HAP-1 (cell line): ENCODE results near the gene SLC24A3.

Experiments used
- DNase-seq, 2 experiments: peaks; one replicate each; pipeline ENCODE4 v3.0.0-alpha.2; 2016 to 2020; ENCODE audit warnings: low spot score in 2 of 2
- H3K27me3 ChIP-seq: fragments of 250-450 bp; sonication (Bioruptor Pico); 2 replicates; pipeline ENCODE4 v1.5.1; 2020; ENCODE audit warnings: low read depth, mild to moderate bottlenecking, moderate library complexity
- H3K36me3 ChIP-seq: fragments of 250-450 bp; sonication (Bioruptor Pico); replicated peaks from 2 replicates; pipeline ENCODE4 v1.5.1; 2020; ENCODE audit warnings: mild to moderate bottlenecking
- H3K4me1 ChIP-seq: fragments of 250-450 bp; sonication (Bioruptor Pico); 2 replicates; pipeline ENCODE4 v1.5.1; 2020; ENCODE audit warnings: mild to moderate bottlenecking
- H3K4me3 ChIP-seq: fragments of 250-450 bp; sonication (Bioruptor Pico); 2 replicates; pipeline ENCODE4 v1.5.1; 2020; ENCODE audit warnings: mild to moderate bottlenecking, moderate library complexity
- H3K9me3 ChIP-seq: fragments of 250-450 bp; sonication (Bioruptor Pico); 2 replicates; pipeline ENCODE4 v1.5.1; 2020; ENCODE audit warnings: mild to moderate bottlenecking, moderate library complexity
- in situ Hi-C: fragments of 300-500 bp; cut with MboI; formaldehyde crosslinking; loops from 3 replicates; pipeline ENCODE4 v1.14.3; 2020; ENCODE audit warnings: low sequenced_read_pairs, inconsistent platforms, mixed read lengths

Gene SLC24A3

DNA sequence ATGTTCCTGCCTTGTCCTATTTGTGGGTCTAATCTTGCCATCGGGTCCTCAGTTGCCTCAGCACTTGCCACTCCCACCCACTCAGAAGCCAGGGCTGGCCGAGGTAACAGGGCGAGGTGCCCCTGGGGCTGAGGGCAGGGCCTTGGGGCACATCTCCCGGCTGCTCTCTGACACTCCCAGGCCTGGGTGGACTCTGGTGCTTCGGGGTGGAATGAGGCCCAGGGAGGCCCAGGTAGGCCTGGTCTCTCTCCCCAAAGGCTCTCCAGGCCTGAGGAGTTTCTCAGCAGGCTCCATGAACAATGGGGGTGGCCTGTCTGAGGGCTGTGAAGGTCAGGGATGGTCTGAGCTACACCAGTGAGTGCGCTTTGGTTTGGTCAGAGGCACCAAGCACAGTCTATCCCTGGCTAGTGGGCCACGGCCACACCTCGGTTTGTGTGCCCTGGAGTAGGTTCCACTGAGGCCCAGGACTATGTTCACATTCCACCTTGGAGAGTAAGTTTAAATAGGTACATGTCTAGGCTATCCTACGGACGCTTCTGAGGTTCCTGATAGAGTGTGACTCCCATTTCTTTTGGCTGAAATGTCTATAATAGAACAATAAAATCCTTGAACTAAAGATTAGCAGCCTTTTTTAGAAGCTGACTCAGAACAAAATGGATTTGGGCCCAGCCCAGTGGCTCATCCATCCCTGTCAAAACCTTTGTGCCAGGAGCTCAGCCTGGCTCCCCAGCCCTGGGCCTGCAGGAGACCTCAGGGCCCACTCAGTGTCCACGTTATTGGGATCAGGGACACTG is 78.8 kb downstream of the SLC24A3 start:
- Histone ChIP-seq H3K27me3 (no peaks in the 10 kb centered on the region), H3K4me1 (no peaks in the 10 kb centered on the region), H3K4me3 (no peak overlapping the region), H3K9me3 (no peaks in the 10 kb centered on the region), H3K36me3 (no peaks in the 10 kb centered on the region)
- no peak for DNase-seq
- in situ Hi-C loops: no loop called here

DNA sequence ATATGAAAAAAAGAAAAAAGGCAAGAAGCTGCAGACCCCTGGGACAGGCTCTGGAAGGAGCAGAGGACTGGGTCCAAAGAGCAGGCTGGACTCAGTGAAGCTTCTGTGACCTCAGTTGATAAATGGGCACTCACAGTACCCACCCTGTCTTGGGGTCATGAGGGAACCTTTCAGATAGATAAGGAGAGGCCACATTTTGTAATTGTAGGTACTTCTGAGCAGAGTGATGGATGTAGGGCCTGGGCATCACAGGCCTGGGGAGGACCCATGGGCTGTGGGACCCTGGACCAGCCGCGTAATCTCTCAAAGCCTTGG is 79.3 kb downstream of the SLC24A3 start:
- in situ Hi-C loops: no loop called here
- Histone ChIP-seq H3K4me1 (no peaks in the 10 kb centered on the region), H3K9me3 (no peaks in the 10 kb centered on the region), H3K4me3 (no peak overlapping the region), H3K27me3 (no peaks in the 10 kb centered on the region), H3K36me3 (no peaks in the 10 kb centered on the region)
- DNase-seq: no peak

DNA sequence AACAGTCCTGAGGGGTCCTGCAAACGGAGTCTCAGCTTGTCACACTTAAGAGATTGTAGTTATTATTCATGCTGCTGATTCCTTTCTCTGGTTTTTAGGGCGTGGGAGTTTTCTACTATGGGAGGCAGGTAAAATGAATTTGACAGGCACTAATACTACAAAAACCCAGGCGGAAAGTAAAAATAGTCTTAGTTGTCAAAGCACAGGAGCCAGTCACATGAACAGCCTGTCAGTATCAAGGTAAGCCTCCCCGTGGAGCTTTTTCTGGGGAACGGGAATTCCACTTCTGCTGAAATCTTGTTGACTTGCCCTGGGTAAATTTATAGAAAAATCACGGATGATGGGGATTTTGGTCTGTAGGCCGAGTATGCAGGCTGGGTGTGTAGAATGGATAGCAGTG is 79.8 kb downstream of the SLC24A3 start:
- H3K9me3 ChIP-seq: no peaks in the 10 kb centered on the region
- no peaks in the 10 kb centered on the region for H3K4me1 ChIP-seq
- H3K27me3 ChIP-seq: no peaks in the 10 kb centered on the region
- in situ Hi-C loops: no loop called here
- H3K4me3 ChIP-seq: no peak overlapping the region
- no peaks in the 10 kb centered on the region for H3K36me3 ChIP-seq
- no peak for DNase-seq

DNA sequence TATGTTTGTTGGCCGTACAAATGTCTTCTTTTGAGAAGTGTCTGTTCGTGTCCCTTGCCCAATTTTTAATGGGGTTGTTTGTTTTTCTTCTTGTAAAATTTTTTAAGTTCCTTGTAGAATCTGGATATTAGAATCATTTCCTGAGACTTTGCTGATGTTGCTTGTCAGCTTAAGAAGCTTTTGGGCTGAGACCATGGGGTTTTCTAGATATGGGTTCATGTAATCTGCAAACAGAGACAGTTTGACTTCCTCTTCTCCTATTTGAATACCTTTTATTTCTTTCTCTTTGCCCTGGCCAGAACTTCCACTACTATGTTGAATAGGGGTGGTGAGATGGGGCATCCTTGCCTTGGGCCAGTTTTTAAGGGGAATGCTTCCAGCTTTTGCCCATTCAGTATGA is 82.6 kb downstream of the SLC24A3 start:
- Histone ChIP-seq H3K4me3 (no peak overlapping the region), H3K4me1 (no peaks in the 10 kb centered on the region), H3K27me3 (no peaks in the 10 kb centered on the region), H3K9me3 (no peaks in the 10 kb centered on the region), H3K36me3 (no peaks in the 10 kb centered on the region)
- DNase-seq: no peak
- in situ Hi-C loops: no loop called here

DNA sequence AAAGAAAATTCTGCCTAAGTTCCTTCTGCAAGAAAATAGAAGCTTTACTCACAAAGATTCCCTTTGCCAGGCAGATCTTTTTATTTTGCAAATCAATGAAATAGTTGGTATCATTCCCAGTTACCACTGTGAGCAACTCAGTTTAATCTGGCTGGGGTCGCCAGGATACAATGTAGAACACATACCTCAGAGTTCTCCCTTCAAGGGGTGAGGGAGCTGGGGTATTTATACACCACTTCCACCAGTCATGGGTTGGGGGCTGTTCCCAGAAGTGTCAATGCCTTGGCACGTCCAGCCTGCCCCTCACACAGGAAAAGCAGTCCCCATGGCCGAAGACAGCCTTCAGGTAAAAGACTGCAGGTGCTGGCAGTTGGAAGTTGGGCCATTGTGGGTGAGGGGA is 86.2 kb downstream of the SLC24A3 start:
- Histone ChIP-seq H3K36me3 (no peaks in the 10 kb centered on the region), H3K27me3 (no peaks in the 10 kb centered on the region), H3K4me3 (no peak overlapping the region), H3K9me3 (no peaks in the 10 kb centered on the region), H3K4me1 (no peaks in the 10 kb centered on the region)
- in situ Hi-C loops: no loop called here
- no peak for DNase-seq

DNA sequence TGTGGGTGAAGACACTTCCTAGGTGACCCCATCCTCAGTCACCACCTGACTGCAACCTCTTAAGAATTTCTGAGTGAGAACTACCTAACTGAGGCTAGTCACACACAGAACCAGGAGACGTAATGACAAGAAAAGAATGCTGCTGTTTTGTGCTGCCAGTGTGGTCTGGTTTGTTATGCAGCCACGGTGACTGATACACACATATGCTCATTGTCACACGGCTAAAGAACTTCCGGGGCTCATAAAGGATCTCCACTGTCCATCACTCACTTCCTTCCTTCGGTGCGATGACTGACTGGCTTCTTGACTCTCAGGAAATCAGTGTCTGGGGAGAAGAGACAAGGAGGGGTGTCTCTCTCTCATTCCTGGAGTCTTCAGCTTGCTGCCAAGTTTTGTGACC is 88.0 kb downstream of the SLC24A3 start:
- no peak overlapping the region for H3K4me3 ChIP-seq
- no peaks in the 10 kb centered on the region for H3K9me3 ChIP-seq

DNA sequence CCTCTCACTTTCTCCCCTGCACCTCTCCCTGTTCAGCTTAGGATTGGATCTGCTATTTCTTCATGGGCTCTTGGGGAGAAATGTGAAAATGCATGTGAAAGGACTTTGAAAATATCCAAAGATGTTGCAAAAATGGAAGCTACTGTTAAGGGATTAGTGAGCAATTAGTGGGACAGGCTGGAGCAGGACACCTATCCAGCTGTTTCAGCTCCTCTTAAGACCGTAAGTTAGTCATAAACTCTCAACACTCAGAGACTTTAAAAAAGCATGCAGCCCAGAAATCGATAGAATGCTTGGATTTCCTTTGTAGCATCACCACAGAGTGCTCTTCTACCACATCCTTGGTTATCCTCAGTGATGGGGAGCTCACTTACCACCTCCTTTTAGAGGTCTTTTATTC is 88.7 kb downstream of the SLC24A3 start:
- no peaks in the 10 kb centered on the region for H3K27me3 ChIP-seq
- in situ Hi-C loops: loop anchor here (25.0 kb wide), 1 partner anchor 89 kb away; the partner anchor contains the start of gene SLC24A3
- no peaks in the 10 kb centered on the region for H3K36me3 ChIP-seq
- H3K4me1 ChIP-seq: no peaks in the 10 kb centered on the region
- H3K4me3 ChIP-seq: no peak overlapping the region
- H3K9me3 ChIP-seq: no peaks in the 10 kb centered on the region
- DNase-seq: no peak

More for the DNA sequence above, 88.0 kb downstream of the SLC24A3 start:
- no peaks in the 10 kb centered on the region for H3K4me1 ChIP-seq
- H3K36me3 ChIP-seq: no peaks in the 10 kb centered on the region
- in situ Hi-C loops: loop anchor here (25.0 kb wide), 1 partner anchor 88 kb away; the partner anchor contains the start of gene SLC24A3
- no peaks in the 10 kb centered on the region for H3K27me3 ChIP-seq
- DNase-seq: no peak

DNA sequence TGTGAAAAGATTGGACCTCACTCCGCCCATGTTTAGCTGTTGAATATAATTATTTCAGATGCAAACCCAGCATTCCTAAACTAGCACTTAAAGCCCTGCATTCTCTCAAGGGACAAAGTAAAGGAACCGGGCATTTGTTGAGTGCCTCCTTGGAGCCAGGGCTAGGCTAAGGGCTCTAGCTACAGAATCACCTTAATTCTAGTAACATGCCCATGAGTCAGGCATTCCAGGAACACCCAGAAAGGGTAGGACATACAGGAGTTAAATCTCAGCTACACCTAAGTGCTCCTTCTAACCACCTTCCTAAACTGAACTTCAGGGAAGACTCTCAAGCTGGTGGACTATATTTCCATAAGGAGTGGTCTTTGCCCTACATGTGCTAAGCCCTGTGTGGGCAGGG is 89.4 kb downstream of the SLC24A3 start:
- in situ Hi-C loops: loop anchor here (25.0 kb wide), 1 partner anchor 90 kb away; the partner anchor contains the start of gene SLC24A3
- Histone ChIP-seq H3K4me3 (no peak overlapping the region), H3K27me3 (no peaks in the 10 kb centered on the region), H3K9me3 (no peaks in the 10 kb centered on the region), H3K36me3 (no peaks in the 10 kb centered on the region), H3K4me1 (no peaks in the 10 kb centered on the region)
- DNase-seq: no peak

DNA sequence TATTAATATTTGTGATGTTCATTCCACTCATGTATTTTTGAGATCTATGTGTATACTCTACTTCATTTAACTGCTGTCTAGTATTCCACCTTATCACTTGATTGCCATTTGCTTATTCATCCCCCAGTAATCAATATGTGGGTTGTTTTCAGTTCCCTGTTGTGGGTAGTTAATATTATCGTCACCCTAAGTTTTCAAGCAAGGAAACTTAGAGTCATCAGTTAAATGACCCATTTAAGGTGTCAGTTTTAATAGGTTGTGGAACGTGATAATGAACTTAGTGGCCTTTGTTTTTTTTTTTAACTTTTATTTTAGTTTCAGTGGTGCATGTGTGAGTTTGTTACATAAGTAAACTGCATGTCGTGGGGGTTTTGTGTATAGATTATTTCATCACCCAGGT is 90.3 kb downstream of the SLC24A3 start:
- in situ Hi-C loops: loop anchor here (25.0 kb wide), 1 partner anchor 90 kb away; the partner anchor contains the start of gene SLC24A3

DNA sequence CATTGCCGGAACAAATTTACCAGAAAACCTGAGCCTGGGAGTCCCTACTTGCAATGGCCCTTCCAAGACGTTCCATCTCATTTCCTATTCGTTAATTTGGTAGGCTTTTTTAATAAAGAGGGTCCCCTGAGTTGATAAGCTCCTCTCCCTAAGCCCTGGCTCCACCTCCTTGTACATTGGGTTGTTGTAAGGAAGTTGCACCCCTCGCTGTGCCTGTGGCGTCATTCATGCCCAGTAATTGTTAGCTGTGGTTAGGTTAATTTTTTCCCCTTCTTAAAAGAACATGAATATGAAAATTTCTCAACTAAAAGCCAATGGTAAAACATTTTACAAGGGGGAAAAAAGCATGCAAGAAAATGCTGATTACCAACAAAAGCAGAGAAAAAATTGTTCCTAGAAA is 91.9 kb downstream of the SLC24A3 start:
- Histone ChIP-seq H3K36me3 (no peaks in the 10 kb centered on the region), H3K27me3 (no peaks in the 10 kb centered on the region), H3K4me1 (no peaks in the 10 kb centered on the region), H3K9me3 (no peaks in the 10 kb centered on the region), H3K4me3 (no peak overlapping the region)
- in situ Hi-C loops: loop anchor here (25.0 kb wide), 1 partner anchor 92 kb away; the partner anchor contains the start of gene SLC24A3
- no peak for DNase-seq

More for the DNA sequence above, 90.3 kb downstream of the SLC24A3 start:
- H3K27me3 ChIP-seq: no peaks in the 10 kb centered on the region
- DNase-seq: no peak
- no peaks in the 10 kb centered on the region for H3K36me3 ChIP-seq
- no peaks in the 10 kb centered on the region for H3K9me3 ChIP-seq
- no peak overlapping the region for H3K4me3 ChIP-seq
- no peaks in the 10 kb centered on the region for H3K4me1 ChIP-seq

DNA sequence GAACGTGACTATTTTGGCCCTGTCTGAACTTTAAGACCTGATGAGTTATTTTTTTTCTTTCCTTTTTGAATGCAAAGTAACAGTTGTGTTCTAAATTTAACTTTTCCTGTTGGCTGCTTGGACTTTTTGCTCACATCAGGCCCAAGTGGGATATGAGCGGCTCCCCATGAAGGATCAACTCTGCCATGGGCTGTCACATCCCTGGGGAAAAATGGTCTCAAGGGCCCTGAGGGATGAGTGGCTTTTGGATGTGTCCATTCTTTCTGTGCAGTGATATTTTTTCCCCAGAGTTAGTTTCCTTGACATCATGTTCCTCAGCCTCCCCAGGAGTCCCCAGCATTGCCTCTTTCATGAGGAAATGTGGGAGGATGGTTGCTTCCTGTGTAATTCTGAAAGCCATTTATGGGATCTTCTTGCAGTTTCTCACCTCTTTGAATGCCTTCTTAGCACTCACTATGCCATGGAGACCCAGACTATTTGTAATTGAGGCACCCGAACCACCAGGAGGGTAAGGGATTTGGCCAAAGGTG is 92.5 kb downstream of the SLC24A3 start:
- no peaks in the 10 kb centered on the region for H3K36me3 ChIP-seq
- no peak for DNase-seq
- H3K4me1 ChIP-seq: no peaks in the 10 kb centered on the region
- H3K4me3 ChIP-seq: no peak overlapping the region
- H3K9me3 ChIP-seq: no peaks in the 10 kb centered on the region
- no peaks in the 10 kb centered on the region for H3K27me3 ChIP-seq
- in situ Hi-C loops: loop anchor here (25.0 kb wide), 1 partner anchor 93 kb away; the partner anchor contains the start of gene SLC24A3

DNA sequence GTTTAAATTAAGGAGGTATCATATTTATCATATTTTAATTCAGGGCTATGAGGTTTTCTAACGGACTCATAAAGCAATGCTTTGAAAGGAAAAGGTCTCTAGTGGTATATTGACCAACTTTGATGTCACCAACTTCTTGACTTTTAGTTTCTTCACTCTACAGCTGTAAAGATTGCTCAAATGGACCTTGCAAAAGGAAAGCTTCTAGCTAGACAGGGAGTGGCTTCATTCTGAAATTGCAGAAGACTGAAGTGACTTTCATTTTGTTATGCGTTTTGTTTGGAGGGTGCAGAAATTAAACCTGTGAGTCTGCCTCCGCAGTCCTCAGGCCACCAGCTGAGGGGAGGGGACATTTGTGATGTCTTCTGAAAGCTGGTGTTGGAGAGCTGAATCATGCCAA is 95.7 kb downstream of the SLC24A3 start:
- no peak overlapping the region for H3K4me3 ChIP-seq
- H3K9me3 ChIP-seq: no peaks in the 10 kb centered on the region
- H3K27me3 ChIP-seq: no peaks in the 10 kb centered on the region
- no peaks in the 10 kb centered on the region for H3K4me1 ChIP-seq
- DNase-seq: no peak
- in situ Hi-C loops: loop anchor here (25.0 kb wide), 1 partner anchor 96 kb away; the partner anchor contains the start of gene SLC24A3
- no peaks in the 10 kb centered on the region for H3K36me3 ChIP-seq

DNA sequence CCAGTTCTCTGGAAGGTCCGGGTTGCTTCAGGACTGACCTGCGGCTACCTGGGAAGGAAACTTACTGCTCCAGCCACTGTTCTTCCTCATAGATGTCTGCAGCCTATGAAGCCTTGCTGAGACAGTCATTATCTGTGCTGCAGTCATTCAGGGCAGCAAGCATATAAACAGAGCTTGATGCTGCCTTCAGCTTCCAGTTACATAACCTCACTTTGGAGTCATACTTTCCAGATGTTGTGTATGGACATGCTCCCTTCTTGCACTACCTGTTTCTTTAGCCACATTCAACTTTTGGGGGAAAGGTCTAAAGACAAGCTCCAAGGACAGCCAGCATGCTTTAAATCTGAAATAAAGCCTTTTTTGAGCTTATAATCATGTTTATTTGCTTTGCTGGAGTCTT is 98.1 kb downstream of the SLC24A3 start:
- Histone ChIP-seq H3K27me3 (no peaks in the 10 kb centered on the region), H3K9me3 (no peaks in the 10 kb centered on the region), H3K36me3 (no peaks in the 10 kb centered on the region), H3K4me3 (no peak overlapping the region), H3K4me1 (no peaks in the 10 kb centered on the region)
- in situ Hi-C loops: loop anchor here (25.0 kb wide), 1 partner anchor 98 kb away; the partner anchor contains the start of gene SLC24A3
- DNase-seq: no peak

DNA sequence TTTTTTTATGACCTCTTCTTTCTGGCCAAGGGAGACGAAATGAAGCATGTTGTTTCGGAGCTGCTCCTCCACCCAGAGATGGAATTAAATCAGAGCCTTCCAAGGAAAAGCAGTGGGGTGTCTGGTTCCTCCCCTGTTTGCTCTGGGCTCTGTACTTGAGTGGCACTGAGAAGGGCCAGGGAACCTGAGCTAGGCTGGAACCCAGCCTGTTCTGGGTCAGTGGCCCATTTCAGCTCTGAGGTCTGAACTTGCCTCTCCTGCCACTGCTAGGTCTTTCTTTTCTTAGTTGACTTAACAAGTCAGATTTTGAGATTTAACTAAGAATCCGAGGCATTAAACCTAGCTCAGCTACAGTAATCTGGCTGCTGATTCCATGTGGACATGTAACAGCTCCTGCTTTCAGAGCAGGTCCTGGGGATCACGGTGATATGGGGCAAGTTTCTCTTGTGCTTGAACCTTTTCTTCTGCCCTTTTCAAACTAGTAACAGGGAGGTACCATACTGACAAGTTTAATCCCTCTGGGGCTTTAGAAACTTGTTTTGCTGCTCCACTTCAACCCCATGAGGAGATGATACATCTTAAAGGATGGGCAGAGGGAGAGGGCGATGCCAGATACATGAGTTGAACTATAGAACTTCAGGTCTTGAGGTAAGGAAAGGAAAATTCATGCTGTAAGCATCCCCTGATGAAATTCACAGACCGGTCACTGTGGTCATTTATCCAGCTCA is 101.1 kb downstream of the SLC24A3 start:
- Histone ChIP-seq H3K36me3 (no peaks in the 10 kb centered on the region), H3K4me1 (no peaks in the 10 kb centered on the region), H3K9me3 (no peaks in the 10 kb centered on the region), H3K27me3 (no peaks in the 10 kb centered on the region), H3K4me3 (no peak overlapping the region)
- no peak for DNase-seq
- in situ Hi-C loops: loop anchor here (25.0 kb wide), 1 partner anchor 101 kb away; the partner anchor contains the start of gene SLC24A3
